ENCODE data around the gene NPHP1.
"Not testable (repeated sequence)": the region's sequence is repeated elsewhere in the genome, so short reads cannot be mapped to it uniquely, and the experiment has no call there.

NPHP1 gene

DNA sequence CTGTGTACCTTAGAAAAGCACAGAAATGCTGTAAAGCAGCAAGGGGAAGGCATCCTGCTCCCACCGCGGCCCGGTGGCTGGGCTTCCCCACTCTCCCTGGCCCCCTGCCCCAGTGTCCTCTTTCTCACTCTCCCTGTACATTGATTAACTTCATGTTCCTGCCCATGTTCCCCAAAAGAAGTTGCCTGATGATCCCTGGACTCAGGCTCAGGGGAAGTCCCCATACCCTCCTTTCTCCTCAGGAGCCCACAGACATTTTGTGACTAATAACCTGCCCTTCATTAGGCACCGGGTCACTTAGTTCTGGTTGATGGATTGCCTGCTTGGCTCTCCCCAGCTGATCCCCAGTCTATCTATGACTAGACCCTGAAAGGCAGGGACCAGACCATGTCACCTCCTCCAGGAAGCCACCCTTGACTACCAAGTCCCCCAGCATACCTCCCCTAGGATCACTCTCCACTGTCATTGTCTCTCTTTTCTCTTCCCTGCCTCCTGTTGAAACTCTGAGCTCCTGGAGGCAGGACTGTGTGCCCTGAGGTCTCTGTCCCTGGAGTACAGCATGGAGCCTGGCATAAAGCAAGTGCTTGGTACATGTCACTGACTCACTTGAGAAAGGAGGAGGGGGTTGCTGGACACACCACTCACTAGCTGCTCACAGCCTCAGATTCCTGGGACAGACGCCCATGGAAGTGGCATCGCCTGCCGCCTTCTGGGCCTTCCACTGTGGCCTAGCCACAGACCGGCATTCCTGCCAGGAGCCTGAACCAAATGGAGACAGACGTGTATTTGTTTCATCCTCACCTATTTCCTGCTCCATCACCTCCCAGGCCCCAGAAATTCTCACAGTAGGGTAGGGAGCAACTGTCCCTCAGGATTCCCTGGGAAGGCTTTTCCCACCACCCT lies 102.7 kb downstream of the NPHP1 start:
- peak; percentile 32 for DNase-seq

DNA sequence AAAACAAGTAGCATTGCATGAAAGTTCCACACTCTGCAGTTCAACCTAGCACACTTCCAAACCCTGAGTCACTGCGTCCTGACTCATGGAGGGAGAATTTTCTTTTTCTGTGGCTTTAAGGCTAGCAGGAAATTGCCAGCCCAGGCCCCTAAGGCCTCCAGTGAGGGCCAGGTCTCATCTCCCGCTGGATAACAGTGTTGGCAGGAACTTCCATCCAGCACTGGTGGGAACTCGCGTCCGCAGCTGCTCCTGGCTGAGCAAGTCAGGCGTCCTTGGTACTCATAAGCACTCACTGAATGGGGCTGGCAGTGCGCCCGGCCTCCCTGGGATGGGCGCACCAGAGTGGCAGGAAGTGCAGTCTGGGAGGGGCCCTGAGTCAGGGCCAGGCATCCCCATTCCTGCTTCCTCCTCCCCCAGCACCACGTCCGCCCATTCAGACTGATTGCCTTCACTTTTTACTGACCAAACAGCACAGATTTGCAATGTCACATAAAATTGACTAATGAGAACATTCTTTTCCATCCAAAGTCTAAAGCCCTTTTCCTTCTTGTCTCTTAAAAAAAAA lies 103.5 kb downstream of the NPHP1 start:
- peak; percentile 86 for DNase-seq

DNA sequence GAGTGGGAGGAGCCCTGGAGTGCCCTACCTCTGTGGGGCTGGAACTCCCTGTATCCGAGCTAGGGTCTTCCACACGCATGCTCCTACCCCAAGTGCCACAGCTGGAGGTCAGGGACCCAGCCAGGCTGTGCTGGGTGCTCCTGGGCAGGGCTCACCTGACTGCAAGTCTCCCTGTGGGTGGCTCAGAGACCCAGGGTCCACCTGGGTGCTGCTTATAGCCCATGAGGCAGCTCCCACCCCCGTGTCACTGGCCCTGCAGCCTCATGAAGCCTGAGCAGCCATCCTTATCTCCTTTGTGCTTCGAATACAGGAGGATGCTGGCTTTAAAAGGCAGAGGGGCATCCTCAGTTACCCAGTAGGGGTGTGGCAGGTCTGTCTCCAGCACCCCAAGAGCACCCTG lies 103.9 kb downstream of the NPHP1 start:
- not testable (repeated sequence) for DNase-seq

DNA sequence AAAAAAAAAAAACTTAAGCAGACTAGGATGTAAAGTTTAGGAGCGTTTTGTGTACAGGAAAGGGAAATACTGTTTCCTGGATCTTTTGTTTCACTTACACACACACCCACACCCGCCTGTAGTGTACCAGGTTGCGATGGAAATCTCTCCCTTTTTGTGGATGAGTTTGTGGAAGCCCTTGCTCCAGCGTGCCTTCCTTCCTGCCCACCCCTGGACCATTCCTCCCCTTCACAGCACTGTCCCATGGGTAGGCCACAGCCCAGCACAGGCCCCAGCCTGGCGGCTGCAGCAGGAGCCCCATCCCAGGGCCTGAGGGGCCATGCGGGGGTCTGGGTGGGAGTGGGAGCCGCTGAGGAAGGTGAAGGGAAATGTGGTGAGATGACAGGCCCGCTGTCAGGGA lies 104.3 kb downstream of the NPHP1 start:
- no peak for DNase-seq

DNA sequence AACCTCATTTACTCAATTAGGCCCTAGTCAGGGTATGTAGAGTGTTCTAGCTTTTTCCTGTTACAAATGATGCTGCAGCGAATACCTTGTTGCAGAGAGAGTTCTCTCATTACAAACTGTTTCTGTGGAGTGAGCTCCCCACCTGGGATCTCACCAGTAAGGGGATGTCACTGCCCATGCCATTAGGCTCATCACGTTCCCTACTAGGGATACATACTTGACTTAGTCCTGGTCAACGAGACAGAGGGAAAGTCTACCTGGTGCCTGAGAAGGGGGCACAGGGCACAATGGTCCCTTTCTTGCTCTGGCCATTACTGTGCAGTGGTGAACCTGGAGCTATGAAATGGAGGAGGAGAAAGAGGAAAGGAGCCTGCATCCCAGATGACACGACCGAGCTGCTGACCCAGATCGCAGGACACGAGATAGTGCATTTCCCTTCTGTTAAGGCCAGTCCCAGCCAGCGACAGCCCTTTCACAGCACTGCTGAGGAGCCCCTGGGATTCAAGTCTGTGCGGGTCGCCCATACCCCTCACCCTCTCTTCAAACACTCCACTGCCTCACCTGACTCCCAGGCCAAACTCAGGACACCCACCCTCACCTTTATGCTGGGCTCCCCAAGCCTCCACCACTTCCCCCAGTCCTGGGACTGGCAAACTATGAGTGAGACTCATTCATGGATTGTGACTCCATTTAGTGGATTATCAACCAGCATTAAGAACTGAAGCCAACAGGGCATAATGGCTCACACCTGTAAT lies 105.2 kb downstream of the NPHP1 start:
- no peak for DNase-seq

DNA sequence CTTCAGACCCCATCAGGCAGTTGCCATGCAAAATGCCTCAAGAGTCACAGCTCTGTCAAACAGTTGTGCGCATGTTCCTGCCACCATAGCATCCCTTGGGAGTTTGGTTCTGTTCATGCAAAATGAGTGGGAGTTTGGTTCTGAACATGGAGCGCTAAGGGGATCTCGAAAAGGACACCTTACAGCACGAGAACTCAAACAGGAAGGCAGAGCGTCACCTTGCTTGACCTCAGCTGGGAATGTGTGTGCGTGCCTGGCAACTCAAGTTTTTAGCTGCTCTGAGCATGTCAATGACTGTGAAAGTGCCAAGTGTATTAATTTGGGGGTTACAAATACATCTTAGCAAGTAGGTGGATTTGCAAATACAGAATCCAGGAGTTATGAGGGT lies 105.8 kb downstream of the NPHP1 start:
- no peak for DNase-seq

DNA sequence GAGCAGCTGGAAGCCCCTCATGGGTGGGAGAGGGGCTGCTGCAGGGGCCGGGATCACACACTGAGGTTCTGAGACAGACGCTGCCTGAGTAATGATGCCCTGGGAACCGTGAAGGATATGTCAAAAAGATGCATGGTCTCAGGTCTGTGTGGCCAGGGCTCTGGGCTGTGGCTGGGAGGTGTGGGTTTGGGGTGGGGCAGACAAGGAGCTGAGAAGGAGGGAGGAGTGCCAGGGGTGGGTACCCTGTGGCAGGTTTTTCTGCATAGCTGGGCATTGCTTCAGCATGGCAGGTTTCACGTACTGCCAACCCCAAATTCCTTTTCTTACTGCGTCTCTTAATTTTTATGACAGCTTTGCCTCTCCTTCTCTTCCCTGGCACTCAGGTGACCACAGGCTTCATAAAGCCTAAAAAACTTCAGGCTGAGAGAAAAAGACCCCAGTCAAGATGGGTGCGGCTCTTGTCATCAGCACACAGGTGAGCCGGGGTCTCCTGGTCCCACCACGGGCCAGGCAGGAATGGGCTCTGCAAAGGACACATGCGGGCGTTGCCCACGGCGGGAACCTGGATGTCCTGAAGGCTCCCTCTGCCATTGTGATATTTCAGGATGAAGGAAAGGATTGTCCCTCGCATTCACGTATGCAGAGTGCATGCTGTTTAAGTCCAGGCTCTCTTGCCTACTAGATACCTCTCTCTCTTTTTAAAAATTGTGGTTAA lies 107.2 kb downstream of the NPHP1 start:
- DNase-seq, result no peak

DNA sequence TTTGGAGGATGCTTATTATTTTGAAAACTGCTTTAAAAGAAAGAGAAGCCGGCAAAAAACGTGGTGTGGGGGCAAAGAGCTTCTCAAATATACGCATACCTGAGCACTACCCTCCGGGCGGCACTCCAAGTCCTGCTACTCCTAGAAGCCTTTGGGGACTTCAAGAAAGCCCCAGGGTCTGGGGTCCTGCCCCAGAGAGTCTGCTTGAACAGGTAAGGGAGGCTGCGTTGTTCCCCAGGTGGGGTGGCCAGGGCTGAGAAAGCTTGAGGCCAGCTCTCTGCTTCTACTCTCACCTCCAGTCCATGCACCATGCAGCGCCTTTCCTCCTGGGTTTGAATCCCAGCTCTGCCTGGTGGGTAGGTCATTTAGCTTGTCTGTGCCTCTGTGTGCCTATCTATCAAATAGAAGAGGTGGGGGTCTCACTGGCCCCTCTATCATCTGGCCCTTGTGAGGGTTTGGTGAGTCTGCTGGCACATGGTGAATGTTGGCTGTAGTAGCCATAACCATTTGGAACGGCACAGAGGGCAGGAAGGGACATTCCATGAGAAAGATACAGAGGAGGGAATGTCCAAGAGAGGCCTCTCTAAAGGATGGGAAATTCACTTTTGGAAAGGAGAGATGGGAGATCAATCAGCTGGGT lies 108.7 kb downstream of the NPHP1 start:
- no peak for DNase-seq

DNA sequence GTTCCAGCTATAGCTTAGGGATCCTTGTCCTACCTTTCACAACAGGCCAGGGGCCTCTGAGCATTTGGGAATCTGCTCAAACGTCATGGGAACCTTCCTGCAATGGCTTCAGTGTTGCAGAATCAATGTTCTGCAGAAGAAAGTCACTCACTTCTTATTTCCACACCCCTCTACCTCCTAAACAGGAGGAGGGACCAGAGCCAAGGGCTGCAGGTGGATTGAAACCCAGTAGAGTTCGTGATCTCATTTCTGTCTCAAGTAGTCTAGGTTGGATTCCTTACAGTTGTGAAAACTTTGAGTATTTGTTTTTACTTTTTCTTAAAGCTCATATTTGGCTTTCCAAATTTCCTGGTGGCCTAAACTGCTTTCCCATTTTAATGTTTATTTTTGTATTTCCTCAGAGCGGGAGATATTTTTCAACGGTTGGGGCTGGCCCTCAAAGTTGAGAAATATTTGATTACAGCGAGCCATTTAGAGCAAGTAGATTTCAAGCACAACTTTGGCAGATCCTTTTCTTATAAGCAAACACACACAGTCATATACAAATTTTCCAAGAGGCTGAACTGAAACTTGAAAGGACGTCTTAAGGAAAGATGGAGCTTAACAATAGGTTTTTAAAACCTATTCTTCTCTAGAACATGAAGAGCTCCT lies 109.8 kb downstream of the NPHP1 start:
- DNase-seq, result not testable (repeated sequence)

DNA sequence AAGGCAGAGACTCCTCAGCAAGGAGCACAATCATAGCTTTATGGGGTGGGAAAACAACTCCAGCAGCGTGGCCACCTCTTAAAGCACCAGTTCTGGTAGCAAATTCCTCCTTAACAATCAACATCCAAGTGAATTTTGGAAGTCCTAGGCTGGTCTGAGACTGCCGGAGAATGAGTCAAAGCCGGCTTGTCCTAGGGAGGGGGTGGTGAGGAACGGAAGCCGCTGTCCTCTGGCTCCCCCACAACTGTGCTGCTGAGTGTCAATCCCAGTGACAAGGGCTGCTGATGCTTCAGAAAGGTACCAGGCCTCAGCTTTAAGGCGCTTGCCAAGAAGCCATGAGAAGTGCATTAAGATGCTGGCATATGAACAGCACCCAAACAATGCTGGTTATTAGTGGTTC lies 110.9 kb downstream of the NPHP1 start:
- DNase-seq, result not testable (repeated sequence)

DNA sequence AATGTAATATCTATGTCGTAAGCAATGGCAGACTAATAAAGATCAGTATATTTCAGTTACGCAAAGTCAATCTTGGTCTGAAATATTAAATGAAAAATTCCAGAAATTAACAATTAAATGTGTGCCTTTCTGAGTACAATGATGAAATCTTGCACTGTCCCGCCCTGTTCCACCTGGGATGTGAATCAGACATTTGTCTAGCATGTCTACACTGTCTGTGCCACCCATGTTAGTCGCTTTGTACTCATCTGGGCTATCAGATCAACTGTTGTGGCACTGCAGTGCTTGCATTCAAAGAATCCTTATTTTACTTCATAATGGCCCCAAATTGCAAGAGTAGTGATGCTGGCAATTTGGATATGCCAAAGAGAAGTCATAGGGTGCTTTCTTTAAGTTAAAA lies 114.6 kb downstream of the NPHP1 start:
- not testable (repeated sequence) for DNase-seq

DNA sequence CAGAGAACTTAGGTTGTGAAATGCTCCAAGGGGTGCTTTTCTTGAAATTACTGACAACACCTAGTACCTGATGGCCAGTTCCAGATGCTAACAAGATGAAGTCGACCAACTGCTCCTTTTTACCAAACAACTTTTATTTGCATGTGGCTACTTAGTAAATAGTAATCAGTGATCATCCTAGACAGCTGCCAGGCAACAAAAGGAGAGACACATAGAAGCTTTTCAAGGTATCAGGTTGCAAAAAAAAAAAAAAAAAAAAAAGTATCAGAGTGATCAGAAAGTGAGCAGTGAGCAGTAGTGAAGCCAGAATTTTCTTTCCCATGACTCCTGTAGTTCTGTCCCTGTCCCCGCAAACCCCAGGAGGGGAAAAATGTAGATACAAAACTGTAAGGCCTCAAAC lies 121.1 kb downstream of the NPHP1 start:
- DNase-seq, result not testable (repeated sequence)

DNA sequence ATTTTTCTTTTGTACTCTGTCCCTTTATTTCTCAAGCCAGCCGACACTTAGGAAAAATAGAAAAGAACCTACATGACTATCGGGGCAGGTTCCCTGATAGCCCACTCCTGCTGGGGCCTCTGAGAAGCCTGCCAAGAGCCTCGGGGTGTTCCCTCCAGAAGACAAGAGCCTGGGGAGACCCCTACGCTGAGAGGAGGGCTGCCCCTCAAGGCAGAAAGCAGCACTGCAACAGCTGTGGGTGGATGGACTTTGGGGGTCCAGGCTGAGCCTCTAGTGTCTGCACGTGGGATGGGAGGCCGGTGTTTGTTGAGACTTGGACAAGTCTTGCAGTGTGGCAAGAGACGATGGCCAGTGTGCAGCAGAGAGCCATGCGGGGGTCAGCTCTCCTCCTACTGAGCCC lies 121.7 kb downstream of the NPHP1 start:
- DNase-seq, result not testable (repeated sequence)

DNA sequence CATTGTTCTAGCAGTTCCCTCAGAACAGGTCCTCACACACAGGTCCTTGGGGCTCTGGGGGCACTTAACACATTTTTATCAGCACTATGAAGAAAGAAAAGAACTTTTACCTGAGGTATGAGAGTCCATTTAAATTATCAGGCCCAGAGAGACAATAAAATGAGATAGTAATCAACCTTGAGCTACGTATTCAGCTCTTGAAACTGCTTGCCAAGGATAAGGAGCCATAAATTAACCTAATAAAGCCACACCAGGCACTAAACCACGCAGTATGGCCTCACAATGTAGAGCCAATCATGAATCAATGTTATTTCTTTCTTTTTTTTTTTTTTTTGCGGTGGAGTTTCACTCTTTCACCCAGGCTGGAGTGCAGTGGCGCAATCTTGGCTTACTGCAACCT lies 126.7 kb downstream of the NPHP1 start:
- not testable (repeated sequence) for DNase-seq

DNA sequence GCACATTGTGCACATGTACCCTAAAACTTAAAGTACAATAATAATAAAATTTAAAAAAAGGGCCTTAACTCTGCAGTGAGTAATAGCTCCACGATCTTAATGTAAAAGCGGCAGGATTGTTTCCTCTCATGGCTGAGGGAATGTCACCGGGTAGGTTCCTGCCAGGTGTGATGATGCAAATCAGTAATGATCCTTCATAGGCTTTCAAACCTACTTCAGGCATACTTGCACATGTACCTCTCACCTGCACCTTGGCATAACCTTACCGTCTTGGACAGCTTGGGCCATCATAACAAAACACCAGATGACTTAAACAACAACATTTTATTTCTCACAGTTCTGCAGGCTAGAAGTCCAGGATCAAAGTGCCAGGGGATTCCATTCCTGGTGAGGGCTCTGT lies 128.9 kb downstream of the NPHP1 start:
- not testable (repeated sequence) for DNase-seq
